Measurements from ENCODE around the gene GPM6B. TPM values are rescaled to one million over a fixed set of nuclear protein-coding genes. Genes with fewer than 3 reads are reported as not detected.

Gene GPM6B
- total RNA-seq, 4 donors from 2014 or later, result 2.4 to 7.4 (median 5.3) TPM

DNA sequence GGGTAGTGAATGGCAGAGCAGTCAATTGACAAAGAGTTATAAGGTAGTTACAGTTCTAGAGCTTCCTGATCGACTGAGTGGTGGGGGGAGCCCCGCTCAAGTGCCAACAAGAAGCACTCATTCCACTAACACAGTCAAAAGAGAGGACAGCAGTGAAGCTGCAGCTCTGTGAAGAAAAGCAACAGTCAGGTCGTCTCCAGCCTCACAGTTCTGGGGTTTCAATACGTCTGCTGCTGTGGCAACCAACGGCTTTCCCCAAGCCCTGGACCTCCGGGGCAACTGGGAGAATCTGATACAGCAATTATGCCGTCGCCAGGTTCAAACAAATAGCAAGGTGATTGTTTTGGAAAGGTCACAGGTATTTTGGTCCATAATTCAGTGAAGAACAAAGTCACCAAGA lies 30.8 kb downstream of the GPM6B start:
- intact Hi-C loops (cut with DNase I), result no loop called here
- no peaks in the 10 kb centered on the region for H3K9me3 ChIP-seq
- no peak for TF ChIP-seq POLR2A (IDR thresholded peaks at IDR 0.05)
- TF ChIP-seq, protein P1, sequence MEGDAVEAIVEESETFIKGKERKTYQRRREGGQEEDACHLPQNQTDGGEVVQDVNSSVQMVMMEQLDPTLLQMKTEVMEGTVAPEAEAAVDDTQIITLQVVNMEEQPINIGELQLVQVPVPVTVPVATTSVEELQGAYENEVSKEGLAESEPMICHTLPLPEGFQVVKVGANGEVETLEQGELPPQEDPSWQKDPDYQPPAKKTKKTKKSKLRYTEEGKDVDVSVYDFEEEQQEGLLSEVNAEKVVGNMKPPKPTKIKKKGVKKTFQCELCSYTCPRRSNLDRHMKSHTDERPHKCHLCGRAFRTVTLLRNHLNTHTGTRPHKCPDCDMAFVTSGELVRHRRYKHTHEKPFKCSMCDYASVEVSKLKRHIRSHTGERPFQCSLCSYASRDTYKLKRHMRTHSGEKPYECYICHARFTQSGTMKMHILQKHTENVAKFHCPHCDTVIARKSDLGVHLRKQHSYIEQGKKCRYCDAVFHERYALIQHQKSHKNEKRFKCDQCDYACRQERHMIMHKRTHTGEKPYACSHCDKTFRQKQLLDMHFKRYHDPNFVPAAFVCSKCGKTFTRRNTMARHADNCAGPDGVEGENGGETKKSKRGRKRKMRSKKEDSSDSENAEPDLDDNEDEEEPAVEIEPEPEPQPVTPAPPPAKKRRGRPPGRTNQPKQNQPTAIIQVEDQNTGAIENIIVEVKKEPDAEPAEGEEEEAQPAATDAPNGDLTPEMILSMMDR (IDR thresholded peaks at IDR 0.05), result no peak
- no peaks in the 10 kb centered on the region for H3K4me1 ChIP-seq
- no peak for DNase-seq
- WGBS, 2 donors, result 42 to 60% methylated on average over 4 to 8 of the region's 8 CpGs
- no peaks in the 10 kb centered on the region for H3K36me3 ChIP-seq
- H3K27ac ChIP-seq, result no peak overlapping the region
- H3K4me3 ChIP-seq, result no peak overlapping the region
- H3K27me3 ChIP-seq, result no peaks in the 10 kb centered on the region

DNA sequence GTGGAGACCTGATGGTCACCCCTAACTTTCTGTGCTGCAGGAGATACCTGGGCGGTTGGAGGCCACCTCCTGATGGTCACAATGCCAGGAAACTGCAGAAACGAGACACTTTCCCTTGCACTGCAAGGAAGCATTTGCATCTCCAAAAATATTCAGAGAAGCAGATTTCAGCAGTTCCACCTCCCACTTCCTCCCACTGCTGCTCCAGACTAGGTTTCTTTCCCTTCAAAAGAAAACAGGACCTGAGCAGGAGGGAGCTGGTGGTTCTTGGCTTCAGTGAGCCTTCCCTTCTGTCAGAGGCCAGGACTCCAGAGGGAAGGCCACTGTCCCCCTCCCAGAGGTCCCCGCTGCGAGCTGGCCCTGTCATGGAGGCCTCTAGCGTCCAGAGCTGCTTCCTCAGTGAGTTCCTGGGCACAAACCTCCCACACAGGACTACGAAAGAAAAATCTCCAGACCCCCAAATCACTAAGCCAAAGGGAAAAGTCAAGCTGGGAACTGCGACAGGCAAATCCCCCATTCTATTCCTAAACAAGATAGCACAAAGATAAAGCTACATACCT lies 35.9 kb downstream of the GPM6B start:
- DNase-seq, result no peak
- intact Hi-C loops (cut with DNase I), result no loop called here
- H3K27me3 ChIP-seq, result no peaks in the 10 kb centered on the region
- WGBS, 2 donors, result 88 to 100% methylated on average over 1 of the region's 7 CpGs
- no peaks in the 10 kb centered on the region for H3K9me3 ChIP-seq
- TF ChIP-seq, protein P1 (IDR thresholded peaks at IDR 0.05), result no peak
- no peak for TF ChIP-seq POLR2A (IDR thresholded peaks at IDR 0.05)
- H3K4me3 ChIP-seq, result no peak overlapping the region
- no peaks in the 10 kb centered on the region for H3K4me1 ChIP-seq
- no peak overlapping the region for H3K27ac ChIP-seq
- peaks cover 0 to 6% (median 0%) of the 10 kb centered on the region in 3 donors for H3K36me3 ChIP-seq

DNA sequence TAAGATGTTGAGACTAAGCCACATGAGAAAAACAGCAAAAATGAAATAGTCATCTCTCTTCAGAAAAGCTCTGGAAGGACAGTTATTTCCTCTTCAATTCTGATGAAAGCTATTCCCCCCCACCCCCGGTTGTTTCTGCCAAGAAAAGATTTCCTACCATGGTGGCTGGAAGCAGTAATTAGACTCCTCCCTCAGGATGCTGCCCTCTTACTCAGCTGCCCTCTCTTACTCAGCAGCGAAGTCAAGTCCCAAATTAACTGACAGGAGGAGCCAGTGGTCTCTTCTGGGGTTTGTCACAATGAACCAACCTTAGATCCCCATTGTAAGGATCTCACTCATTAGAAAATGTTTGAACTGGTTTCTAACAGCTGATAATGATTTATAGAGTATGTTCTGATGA lies 38.0 kb downstream of the GPM6B start:
- TF ChIP-seq, protein P1 (IDR thresholded peaks at IDR 0.05), result no peak
- TF ChIP-seq POLR2A (IDR thresholded peaks at IDR 0.05), result no peak

DNA sequence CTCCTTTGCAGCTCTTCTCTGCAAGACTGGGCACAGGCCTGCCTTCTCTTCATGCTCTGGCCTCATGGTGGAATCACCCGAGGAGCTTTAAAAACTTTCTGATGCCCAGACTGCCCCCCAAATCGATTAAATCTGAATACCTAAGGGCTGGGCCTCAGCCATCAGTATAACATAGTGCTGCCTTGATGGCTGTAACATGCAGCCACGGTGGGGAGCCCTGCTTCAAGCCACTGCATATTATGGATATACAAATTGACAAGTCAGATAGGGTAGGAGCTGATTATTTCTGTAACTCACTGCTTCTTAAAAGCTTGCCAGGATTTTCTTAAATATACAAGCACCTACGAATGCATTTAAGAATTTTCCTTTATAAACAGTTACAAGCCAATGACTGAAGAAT lies 40.5 kb downstream of the GPM6B start:
- Histone ChIP-seq H3K9me3 (no peaks in the 10 kb centered on the region), H3K4me1 (no peaks in the 10 kb centered on the region), H3K27me3 (no peaks in the 10 kb centered on the region), H3K27ac (no peak overlapping the region), H3K36me3 (peaks cover 0 to 40% (median 0%) of the 10 kb centered on the region in 3 donors), H3K4me3 (no peak overlapping the region)
- DNase-seq, result no peak
- TF ChIP-seq, protein P1 (IDR thresholded peaks at IDR 0.05), result no peak
- no peak for TF ChIP-seq POLR2A (IDR thresholded peaks at IDR 0.05)
- intact Hi-C loops (cut with DNase I), result no loop called here
- WGBS, 2 donors, result 65 to 67% methylated on average over 1 to 4 of the region's 4 CpGs

More for the DNA sequence above, 38.0 kb downstream of the GPM6B start:
- Histone ChIP-seq H3K27me3 (no peaks in the 10 kb centered on the region), H3K36me3 (peaks cover 0 to 25% (median 0%) of the 10 kb centered on the region in 3 donors), H3K27ac (no peak overlapping the region), H3K9me3 (no peaks in the 10 kb centered on the region), H3K4me1 (no peaks in the 10 kb centered on the region), H3K4me3 (no peak overlapping the region)
- intact Hi-C loops (cut with DNase I), result no loop called here
- WGBS, 2 donors, result 21 to 38% methylated on average over 2 of the region's 2 CpGs
- DNase-seq, result no peak

DNA sequence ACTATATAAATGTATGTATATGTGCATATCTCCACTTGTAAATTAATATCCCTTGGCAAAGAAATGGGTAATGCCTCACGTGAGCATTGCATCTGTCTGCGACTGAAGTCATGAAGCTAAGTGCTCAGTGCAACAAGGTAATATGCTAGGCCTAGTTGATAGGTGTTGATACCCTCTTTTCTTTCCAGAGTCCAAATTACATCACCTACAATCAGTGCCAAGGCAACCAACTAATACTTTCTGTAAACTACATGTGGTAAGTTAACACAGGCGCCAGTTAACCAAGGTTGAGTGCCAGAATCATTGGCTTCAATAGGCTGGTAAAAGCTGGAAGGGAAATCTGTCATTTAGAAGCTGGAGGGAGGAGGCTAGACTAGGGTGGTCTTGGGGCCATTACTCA lies 41.1 kb downstream of the GPM6B start:
- 93 to 94% methylated on average over 3 of the region's 3 CpGs for WGBS, 2 donors
- TF ChIP-seq POLR2A (IDR thresholded peaks at IDR 0.05), result no peak
- TF ChIP-seq, protein P1 (IDR thresholded peaks at IDR 0.05), result no peak
- intact Hi-C loops (cut with DNase I), result no loop called here
- H3K27me3 ChIP-seq, result no peaks in the 10 kb centered on the region
- no peaks in the 10 kb centered on the region for H3K9me3 ChIP-seq
- no peak overlapping the region for H3K4me3 ChIP-seq
- DNase-seq, result no peak
- H3K27ac ChIP-seq, result no peak overlapping the region
- H3K36me3 ChIP-seq, result peaks cover 0 to 45% (median 0%) of the 10 kb centered on the region in 3 donors
- no peaks in the 10 kb centered on the region for H3K4me1 ChIP-seq

All from esophagus squamous epithelium (tissue), 5 donors.